ENCODE results near the gene ETFA. TPM values are rescaled to one million over a fixed set of nuclear protein-coding genes. Genes with fewer than 3 reads are reported as not detected.

The ETFA gene
- total and polyA plus RNA-seq, 2 of the 8 experiments (the other 6 are each of a cell fraction or from before 2014, with no cell fraction given) = 60.9 to 90.0 TPM

- no peaks in the 10 kb centered on the region for H3K36me3 ChIP-seq (ENCODE audit: control insufficient read depth in 2 of 4, insufficient read depth in 4 of 4, low read length in 3 of 4)
- H4K91ac ChIP-seq (replicated peaks; ENCODE audit: insufficient read length, low read length) = no peak overlapping the region
- no peak overlapping the region for H3K9ac ChIP-seq (replicated peaks in 1 of 4; ENCODE audit: extremely low read depth in 1 of 4, low read depth in 3 of 4, low read length in 3 of 4)
- H3K4ac ChIP-seq (replicated peaks; ENCODE audit: insufficient read length, low read depth, low read length) = no peak overlapping the region
- H3K79me1 ChIP-seq (ENCODE audit: low read depth, low read length) = no peaks in the 10 kb centered on the region
- 88% methylated on average over 12 of the region's 14 CpGs; no CpG with 5 or more reads in 1 of the 2 experiments for WGBS, 2 experiments (ENCODE audit: extremely low coverage in 1 of 2, insufficient coverage in 1 of 2, insufficient read length in 1 of 2, insufficient replicate concordance in 2 of 2, low coverage in 1 of 2, low lambda C conversion rate in 2 of 2, missing lambda C conversion rate in 1 of 2)
- H4K8ac ChIP-seq (ENCODE audit: extremely low read depth, insufficient read depth, low read length) = no peak overlapping the region
- H3K79me2 ChIP-seq (ENCODE audit: control insufficient read depth in 1 of 2, insufficient read depth in 2 of 2, low read length in 2 of 2) = no peaks in the 10 kb centered on the region
- POLR2A ChIA-PET (ENCODE audit: partially characterized antibody) = interaction anchor here (1.0 to 1.8 kb wide), 2 partner anchors 18 to 167 kb away, joined by 4 to 5 read pairs; no protein-coding TSS in a partner anchor
- H2BK12ac ChIP-seq (ENCODE audit: low read depth, low read length) = no peak overlapping the region
- H4K5ac ChIP-seq (ENCODE audit: insufficient read length, low read depth, low read length) = no peak overlapping the region
- no peak overlapping the region for H2BK20ac ChIP-seq (ENCODE audit: low read length)
- no peak overlapping the region for H3K4me3 ChIP-seq (ENCODE audit: extremely low read depth in 1 of 4, insufficient read depth in 2 of 4, low read depth in 3 of 4, low read length in 4 of 4)
- H2BK120ac ChIP-seq (replicated peaks; ENCODE audit: low read depth, low read length) = no peak overlapping the region
- no peak overlapping the region for H3K23ac ChIP-seq (ENCODE audit: insufficient read length)
- no peaks in the 10 kb centered on the region for H3K9me3 ChIP-seq (ENCODE audit: insufficient read depth in 2 of 2, low read depth in 1 of 2, low read length in 1 of 2)
- 0 out of 2 replicates have a peak overlapping the region, but pooled peaks have one; percentile 13 for H2BK15ac ChIP-seq (ENCODE audit: low read length)
- H3K27ac ChIP-seq (ENCODE audit: low read depth, low read length) = no peak overlapping the region
- FAIRE-seq (no peak), DNase-seq (ENCODE audit: low read depth in 1 of 2, low spot score in 2 of 2) (no peak)
- H3K18ac ChIP-seq (ENCODE audit: extremely low read depth, low read length) = no peak overlapping the region
- peaks cover 0 to 7% (median under 1%) of the 10 kb centered on the region in 4 experiments; a peak in 1 of 7 replicates for H3K4me1 ChIP-seq (replicated peaks in 1 of 4; ENCODE audit: control insufficient read depth in 3 of 4, insufficient read depth in 4 of 4, low read length in 3 of 4)
- H3K23me2 ChIP-seq (ENCODE audit: low read depth, low read length) = no peaks in the 10 kb centered on the region
- H3K56ac ChIP-seq (replicated peaks; ENCODE audit: insufficient read length, low read depth, low read length) = no peak overlapping the region
- no peaks in the 10 kb centered on the region for H3K27me3 ChIP-seq (replicated peaks in 1 of 4; ENCODE audit: control insufficient read depth in 3 of 4, extremely low read depth in 1 of 4, insufficient read depth in 3 of 4, low read length in 3 of 4)
- H2BK5ac ChIP-seq (ENCODE audit: low read depth, low read length) = no peak overlapping the region
- no peak overlapping the region for H3K4me2 ChIP-seq (ENCODE audit: insufficient read depth in 1 of 2, low read depth in 2 of 2, low read length in 2 of 2)
- CTCF ChIA-PET (ENCODE audit: partially characterized antibody) = interaction anchor here (0.9 to 9.7 kb wide), 7 partner anchors 9 to 165 kb away, joined by 3 to 89 read pairs (median 6); no protein-coding TSS in a partner anchor
- H2AK5ac ChIP-seq (ENCODE audit: low read depth, low read length) = no peak overlapping the region
- H4K20me1 ChIP-seq (replicated peaks in 1 of 2; ENCODE audit: control insufficient read depth in 1 of 2, insufficient read depth in 2 of 2, low read length in 2 of 2) = no peaks in the 10 kb centered on the region
- H2AFZ ChIP-seq (ENCODE audit: low read length) = peak overlapping the region; percentile 59
- H3K14ac ChIP-seq (ENCODE audit: insufficient read length) = no peak overlapping the region
- TF ChIP-seq POLR2AphosphoS5 (IDR thresholded peaks at IDR 0.05; ENCODE audit: low read depth, low read length) = no peak
- no peak for TF ChIP-seq RNF2 (IDR thresholded peaks at IDR 0.05; ENCODE audit: borderline replicate concordance, low read depth, low read length, missing control alignments, poor library complexity, severe bottlenecking)
- no peak for TF ChIP-seq CHD1 (IDR thresholded peaks at IDR 0.05; ENCODE audit: low read depth, low read length)
- TF ChIP-seq PHF8 (conservative IDR thresholded peaks at IDR 0.05; ENCODE audit: low read depth, low read length) = no peak
- no peak for TF ChIP-seq TAF7 (optimal IDR thresholded peaks at IDR 0.05; ENCODE audit: borderline replicate concordance, low read depth, low read length)
- no peak for TF ChIP-seq SP2 (IDR thresholded peaks at IDR 0.05; ENCODE audit: low read length)
- TF ChIP-seq SP1 (IDR thresholded peaks at IDR 0.05; ENCODE audit: low read depth, low read length) = no peak
- TF ChIP-seq RFX5 (IDR thresholded peaks at IDR 0.05; ENCODE audit: borderline replicate concordance, low read depth, low read length) = no peak
- no peak for TF ChIP-seq SRF (IDR thresholded peaks at IDR 0.05; ENCODE audit: low read depth, low read length)
- no peak for TF ChIP-seq CEBPB (IDR thresholded peaks at IDR 0.05; ENCODE audit: low read depth, low read length)
Observed at GRCh38 chr15:76168237-76168984, 142.9 kb downstream of the ETFA start.

All from H1 (cell line).